ENCODE data around the gene SDSL.

- no peak for TF ChIP-seq CTCF (IDR thresholded peaks at IDR 0.05)
- no peak for TF ChIP-seq EP300 (IDR thresholded peaks at IDR 0.05)
- TF ChIP-seq POLR2A (IDR thresholded peaks at IDR 0.05; ENCODE audit: low read depth), result no peak
- TF ChIP-seq POLR2AphosphoS5 (IDR thresholded peaks at IDR 0.05), result no peak
These were observed 57.0 kb downstream of the SDSL start for GRCh38 chr12:113479216-113479589.
